Measurements from ENCODE around the gene ALKBH8. TPM values are rescaled to one million over a fixed set of nuclear protein-coding genes. Genes with fewer than 3 reads are reported as not detected.

Gene ALKBH8
- total and polyA plus RNA-seq, 2 of the 4 experiments (the other 2 are of a cell fraction): 3.0 to 6.6 TPM

- H3K36me3 ChIP-seq (ENCODE audit: control insufficient read depth, insufficient read depth, low read length): no peaks in the 10 kb centered on the region
- H3K23ac ChIP-seq (ENCODE audit: low read depth, low read length): no peak overlapping the region
- no CpG with 5 or more reads among the region's 3 CpGs for WGBS, 2 experiments (ENCODE audit: extremely low coverage in 2 of 2, insufficient read length in 1 of 2)
- H4K5ac ChIP-seq (ENCODE audit: low read depth, low read length): no peak overlapping the region
- intact Hi-C loops (cut with micrococcal nuclease): no loop called here
- no peak overlapping the region for H3K4me2 ChIP-seq (ENCODE audit: low read depth, low read length)
- no peak overlapping the region for H2BK120ac ChIP-seq (ENCODE audit: low read depth, low read length)
- dilution Hi-C loops (cut with HindIII; ENCODE audit: low sequenced_read_pairs, unreplicated experiment): no loop called here
- H2AK9ac ChIP-seq (replicated peaks; ENCODE audit: low read depth, low read length, poor library complexity): no peak overlapping the region
- no peak overlapping the region for H3K9ac ChIP-seq (ENCODE audit: low read depth, low read length)
- no peaks in the 10 kb centered on the region for H3K27me3 ChIP-seq (ENCODE audit: control insufficient read depth, insufficient read depth, low read length)
- no peak overlapping the region for H2AK5ac ChIP-seq (ENCODE audit: low read depth, low read length)
- no peak overlapping the region for H3K14ac ChIP-seq (replicated peaks; ENCODE audit: low read depth, low read length)
- H4K91ac ChIP-seq (ENCODE audit: insufficient read depth, low read depth, low read length): no peak overlapping the region
- ChIA-PET POLR2A (ENCODE audit: unreplicated experiment) (no interaction called here), CTCF (no interaction called here)
- ATAC-seq (ENCODE audit: low read depth) (no peak), DNase-seq (no peak)
- H3K4me1 ChIP-seq (ENCODE audit: control insufficient read depth, insufficient read depth, low read length): no peaks in the 10 kb centered on the region
- H3K18ac ChIP-seq (ENCODE audit: low read depth, low read length): no peak overlapping the region
- no peak overlapping the region for H2BK5ac ChIP-seq (ENCODE audit: low read depth, low read length, poor library complexity, severe bottlenecking)
- no peak overlapping the region for H2AFZ ChIP-seq (replicated peaks; ENCODE audit: low read length, poor library complexity)
- no peak overlapping the region for H3K4me3 ChIP-seq (ENCODE audit: insufficient read depth, low read depth, low read length)
- no peaks in the 10 kb centered on the region; a peak in 1 of 4 replicates for H3K79me1 ChIP-seq (ENCODE audit: low read depth in 1 of 2, low read length in 2 of 2)
- no peak overlapping the region for H2BK15ac ChIP-seq (ENCODE audit: low read depth, low read length)
- H3K27ac ChIP-seq (ENCODE audit: insufficient read depth, low read length): no peak overlapping the region
- in situ Hi-C loops (cut with MboI; ENCODE audit: low sequenced_read_pairs): no loop called here
- no peaks in the 10 kb centered on the region for H3K9me3 ChIP-seq (ENCODE audit: control insufficient read depth, insufficient read depth, low read length)
- no peak overlapping the region for H4K8ac ChIP-seq (ENCODE audit: low read depth in 2 of 2, low read length in 2 of 2)
- no peaks in the 10 kb centered on the region for H4K20me1 ChIP-seq (ENCODE audit: insufficient read depth, low read length)
- no peak overlapping the region for H3K4ac ChIP-seq (ENCODE audit: low read depth, low read length)
- H3K56ac ChIP-seq (ENCODE audit: extremely low read depth, insufficient read depth, low read length): no peak overlapping the region
- BruUV-seq (replicated peaks): no TSS peak
- no peak for TF ChIP-seq MAZ (IDR thresholded peaks at IDR 0.05; ENCODE audit: borderline replicate concordance, low read depth, low read length)
- no peak for TF ChIP-seq FOS (IDR thresholded peaks at IDR 0.05; ENCODE audit: low read depth, low read length)
- TF ChIP-seq MAFK (IDR thresholded peaks at IDR 0.05; ENCODE audit: low read depth, low read length): no peak
- no peak for TF ChIP-seq RFX5 (IDR thresholded peaks at IDR 0.05; ENCODE audit: low read depth, low read length)
- no peak overlapping the region for H2BK20ac ChIP-seq (ENCODE audit: low read depth, low read length)
- no peaks in the 10 kb centered on the region for H3K9me1 ChIP-seq (ENCODE audit: insufficient read depth, low read length)
Observed at GRCh38 chr11:107526197-107526596, 39.3 kb downstream of the ALKBH8 start.
